GM23338 (cell line): ENCODE results near the gene TMEM86A.
A peak's percentile ranks its signal among the peaks of the same experiment; 100 is the strongest.

Source experiments
- EZH2phosphoT487 ChIP-seq: fragments of 200-600 bp; sonication (generic); IDR thresholded peaks from one replicate; pipeline ENCODE4 v1.8.1; 2018; ENCODE audit warnings: antibody characterized with exemption; ENCODE audit not compliant: unreplicated experiment
- TF ChIP-seq, protein P1 (sequence below), 2 experiments: fragments of 200-600 bp in 1 of 2; sonication (generic) in 1 of 2; conservative IDR thresholded peaks; 2 replicates each; pipeline versions ENCODE4 v1.5.1 to v1.6.1; 2016 to 2017; ENCODE audit warnings: antibody characterized with exemption in 2 of 2, low read depth in 2 of 2, mild to moderate bottlenecking in 2 of 2, moderate library complexity in 1 of 2

DNA sequence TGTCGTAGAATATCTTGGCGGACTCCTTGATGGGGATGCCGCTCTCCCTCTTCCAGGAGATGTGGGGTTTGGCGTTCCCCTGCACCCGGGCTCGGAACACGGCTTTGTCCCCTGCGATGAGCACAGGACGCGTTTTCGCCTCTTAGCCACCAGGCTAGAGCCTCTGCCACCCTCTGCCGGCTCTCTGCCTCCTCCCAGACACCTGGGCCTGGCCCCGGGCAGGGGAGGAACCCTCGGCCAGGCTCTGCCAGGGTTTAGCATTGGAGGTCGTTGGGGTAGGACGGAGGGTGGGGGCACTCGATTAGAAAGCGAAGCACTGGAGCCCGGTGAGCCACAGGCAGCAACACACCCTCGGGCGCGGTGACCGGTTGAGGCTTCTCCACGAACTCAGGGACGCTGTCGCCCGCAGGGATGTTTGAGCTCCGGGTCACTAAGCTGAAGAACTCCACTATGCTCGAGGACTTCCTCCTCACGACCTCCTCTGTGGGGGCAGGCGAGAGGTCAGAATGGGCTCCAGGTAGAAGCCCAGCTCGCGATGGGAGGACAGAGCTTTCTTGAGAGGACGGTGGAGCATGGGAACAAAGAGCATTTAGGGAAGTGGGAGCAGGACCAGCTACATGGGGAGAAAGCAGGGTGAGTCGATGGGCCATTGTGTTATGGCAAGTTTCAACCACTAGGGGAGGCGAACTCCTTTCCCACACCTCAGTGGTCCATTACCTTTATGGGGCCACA, 23.1 kb downstream of the TMEM86A start:
- TF ChIP-seq, protein P1, sequence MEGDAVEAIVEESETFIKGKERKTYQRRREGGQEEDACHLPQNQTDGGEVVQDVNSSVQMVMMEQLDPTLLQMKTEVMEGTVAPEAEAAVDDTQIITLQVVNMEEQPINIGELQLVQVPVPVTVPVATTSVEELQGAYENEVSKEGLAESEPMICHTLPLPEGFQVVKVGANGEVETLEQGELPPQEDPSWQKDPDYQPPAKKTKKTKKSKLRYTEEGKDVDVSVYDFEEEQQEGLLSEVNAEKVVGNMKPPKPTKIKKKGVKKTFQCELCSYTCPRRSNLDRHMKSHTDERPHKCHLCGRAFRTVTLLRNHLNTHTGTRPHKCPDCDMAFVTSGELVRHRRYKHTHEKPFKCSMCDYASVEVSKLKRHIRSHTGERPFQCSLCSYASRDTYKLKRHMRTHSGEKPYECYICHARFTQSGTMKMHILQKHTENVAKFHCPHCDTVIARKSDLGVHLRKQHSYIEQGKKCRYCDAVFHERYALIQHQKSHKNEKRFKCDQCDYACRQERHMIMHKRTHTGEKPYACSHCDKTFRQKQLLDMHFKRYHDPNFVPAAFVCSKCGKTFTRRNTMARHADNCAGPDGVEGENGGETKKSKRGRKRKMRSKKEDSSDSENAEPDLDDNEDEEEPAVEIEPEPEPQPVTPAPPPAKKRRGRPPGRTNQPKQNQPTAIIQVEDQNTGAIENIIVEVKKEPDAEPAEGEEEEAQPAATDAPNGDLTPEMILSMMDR (conservative IDR thresholded peaks at IDR 0.05; ENCODE audit: low read depth in 2 of 2), result peak; percentile 71 to 80
- no peak for TF ChIP-seq EZH2phosphoT487
